Measurements from ENCODE around the gene KLF13. TPM values are rescaled to one million over a fixed set of nuclear protein-coding genes. Genes with fewer than 3 reads are reported as not detected.

KLF13 gene
- total and polyA plus RNA-seq, 8 donors, result 12.3 to 57.1 (median 32.6) TPM

- peaks cover 0 to 6% (median 0%) of the 10 kb centered on the region in 3 donors for H3K4me1 ChIP-seq
- FAIRE-seq (no peak), DNase-seq (no peak), ATAC-seq (no peak)
- no peak overlapping the region for H3K27ac ChIP-seq
- no peaks in the 10 kb centered on the region for H3K36me3 ChIP-seq
- H3K9me3 ChIP-seq, result no peaks in the 10 kb centered on the region
- 67 to 76% methylated on average over 5 of the region's 5 CpGs for WGBS, 2 donors
- no peak overlapping the region for H3K4me3 ChIP-seq
- H3K27me3 ChIP-seq, result no peaks in the 10 kb centered on the region
- TF ChIP-seq CTCF (IDR thresholded peaks at IDR 0.05), result no peak
- intact Hi-C loops (cut with DNase I), result loop anchor here in 1 of 3 donors (10.0 kb wide), 2 partner anchors 61 to 89 kb away; no protein-coding TSS in a partner anchor
Observed at GRCh38 chr15:31324186-31324585, 2.4 kb upstream of the KLF13 start.

GRCh38 chr15:31324806-31325594 is 1.6 kb upstream of the KLF13 start:
- Histone ChIP-seq H3K4me1 (peaks cover 0 to 14% (median 0%) of the 10 kb centered on the region in 3 donors), H3K36me3 (no peaks in the 10 kb centered on the region), H3K27me3 (no peaks in the 10 kb centered on the region), H3K27ac (peak overlapping the region; percentile 85 to 99 (median 98)), H3K4me3 (peak overlapping the region; percentile 63 to 97 (median 81)), H3K9me3 (no peaks in the 10 kb centered on the region)
- no peak for TF ChIP-seq CTCF (IDR thresholded peaks at IDR 0.05)
- FAIRE-seq, result no peak
- intact Hi-C loops (cut with DNase I), result loop anchor here in 1 of 3 donors (10.0 kb wide), 2 partner anchors 60 to 90 kb away; no protein-coding TSS in a partner anchor
- peak in 1 of 6 donors; percentile 49 for DNase-seq
- ATAC-seq, result no peak
- 54 to 55% methylated on average over 23 of the region's 23 CpGs for WGBS, 2 donors

- Histone ChIP-seq H3K27me3 (no peaks in the 10 kb centered on the region), H3K27ac (peak overlapping the region; percentile 85 to 99 (median 98)), H3K4me1 (peaks cover 0 to 20% (median 5%) of the 10 kb centered on the region in 3 donors), H3K9me3 (no peaks in the 10 kb centered on the region), H3K36me3 (no peaks in the 10 kb centered on the region), H3K4me3 (peak overlapping the region; percentile 63 to 97 (median 81))
- FAIRE-seq (no peak), ATAC-seq (peak; percentile 7 to 15 (median 12)), DNase-seq (peak in 5 of 6 donors; percentile 62 to 92 (median 76))
- intact Hi-C loops (cut with DNase I), result loop anchor here in 1 of 3 donors (10.0 kb wide), 2 partner anchors 59 to 91 kb away; no protein-coding TSS in a partner anchor
- 0 to 1% methylated on average over 43 to 58 of the region's 58 CpGs for WGBS, 2 donors
- TF ChIP-seq CTCF (IDR thresholded peaks at IDR 0.05), result no peak
Observed at GRCh38 chr15:31325595-31326155, 960 bp upstream of the KLF13 start.

- Histone ChIP-seq H3K27me3 (no peaks in the 10 kb centered on the region), H3K36me3 (no peaks in the 10 kb centered on the region), H3K4me1 (peaks cover 0 to 33% (median 19%) of the 10 kb centered on the region in 3 donors), H3K27ac (peak overlapping the region; percentile 64 to 99 (median 98)), H3K9me3 (no peaks in the 10 kb centered on the region), H3K4me3 (peak overlapping the region; percentile 44 to 97 (median 70))
- FAIRE-seq (no peak), DNase-seq (peak in 5 of 6 donors; percentile 63 to 89 (median 75)), ATAC-seq (peak; percentile 11 to 48 (median 32))
- intact Hi-C loops (cut with DNase I), result loop anchor here in 1 of 3 donors (10.0 kb wide), 2 partner anchors 58 to 92 kb away; no protein-coding TSS in a partner anchor
- no peak for TF ChIP-seq CTCF (IDR thresholded peaks at IDR 0.05)
- WGBS, 2 donors, result 0% methylated on average over 24 to 130 of the region's 130 CpGs
Observed at GRCh38 chr15:31326875-31327668, 437 bp downstream of the KLF13 start.

All from pancreas (tissue), 10 donors.